ENCODE results near the gene SUV39H1.
"Not testable (repeated sequence)": the region's sequence is repeated elsewhere in the genome, so short reads cannot be mapped to it uniquely, and the experiment has no call there.

The SUV39H1 gene

GRCh38 chrX:48666649-48667048 lies 29.9 kb upstream of the SUV39H1 start:
- no peak overlapping the region for H3K4me3 ChIP-seq (ENCODE audit: low read length)
- TF ChIP-seq CTCF (conservative IDR thresholded peaks at IDR 0.05; ENCODE audit: low read length): no peak
- DNase-seq (ENCODE audit: low read depth): no peak

- no peak for TF ChIP-seq CTCF (conservative IDR thresholded peaks at IDR 0.05; ENCODE audit: low read length)
- DNase-seq (ENCODE audit: low read depth): no peak
- H3K4me3 ChIP-seq (ENCODE audit: low read length): no peak overlapping the region
These were observed 29.0 kb upstream of the SUV39H1 start for GRCh38 chrX:48667509-48667908.

GRCh38 chrX:48668187-48668586 lies 28.3 kb upstream of the SUV39H1 start:
- H3K4me3 ChIP-seq (ENCODE audit: low read length); DNase-seq (ENCODE audit: low read depth): not testable (repeated sequence)

- H3K4me3 ChIP-seq (ENCODE audit: low read length): peak overlapping the region; percentile 74
- no peak for TF ChIP-seq CTCF (conservative IDR thresholded peaks at IDR 0.05; ENCODE audit: low read length)
- peak; percentile 80 for DNase-seq (ENCODE audit: low read depth)
These were observed 20.2 kb upstream of the SUV39H1 start for GRCh38 chrX:48676106-48676892.

GRCh38 chrX:48676893-48677270 lies 19.7 kb upstream of the SUV39H1 start:
- TF ChIP-seq CTCF (conservative IDR thresholded peaks at IDR 0.05; ENCODE audit: low read length): no peak
- DNase-seq (ENCODE audit: low read depth): no peak
- peak overlapping the region; percentile 72 for H3K4me3 ChIP-seq (ENCODE audit: low read length)

- H3K4me3 ChIP-seq (ENCODE audit: low read length): peak overlapping the region; percentile 72
- no peak for DNase-seq (ENCODE audit: low read depth)
- no peak for TF ChIP-seq CTCF (conservative IDR thresholded peaks at IDR 0.05; ENCODE audit: low read length)
These were observed 19.0 kb upstream of the SUV39H1 start for GRCh38 chrX:48677516-48677915.

- H3K4me3 ChIP-seq (ENCODE audit: low read length); DNase-seq (ENCODE audit: low read depth): not testable (repeated sequence)
These were observed 16.1 kb upstream of the SUV39H1 start for GRCh38 chrX:48680467-48680866.

GRCh38 chrX:48680925-48681324 lies 15.6 kb upstream of the SUV39H1 start:
- not testable (repeated sequence) for DNase-seq (ENCODE audit: low read depth); H3K4me3 ChIP-seq (ENCODE audit: low read length)

Data from AG10803 (cell line).